AG09319 (cell line): Measurements from ENCODE around the gene RMI1.

Experiments
- DNase-seq: peaks from one replicate; pipeline ENCODE4 v3.0.0-alpha.2; 2010; ENCODE audit warnings: low read depth; ENCODE audit errors: extremely low read depth
- CTCF ChIP-seq: IDR thresholded peaks from 2 replicates; pipeline ENCODE4 v1.5.1; 2011; ENCODE audit warnings: low read depth, mild to moderate bottlenecking, inconsistent platforms, low read length, moderate library complexity

The RMI1 gene

GRCh38 chr9:83971485-83971884, 9.1 kb upstream of the RMI1 start:
- no peak for DNase-seq
- TF ChIP-seq CTCF, result no peak

GRCh38 chr9:83972286-83972685, 8.3 kb upstream of the RMI1 start:
- DNase-seq, result no peak
- no peak for TF ChIP-seq CTCF

- TF ChIP-seq CTCF, result no peak
- DNase-seq, result no peak
Measured at GRCh38 chr9:83975300-83975699, 5.3 kb upstream of the RMI1 start.

GRCh38 chr9:83976372-83976771, 4.2 kb upstream of the RMI1 start:
- DNase-seq, result no peak
- no peak for TF ChIP-seq CTCF

GRCh38 chr9:83977196-83977595, 3.4 kb upstream of the RMI1 start:
- DNase-seq, result no peak
- TF ChIP-seq CTCF, result no peak

GRCh38 chr9:83978992-83979811, 1.4 kb upstream of the RMI1 start:
- DNase-seq, result no peak

More at GRCh38 chr9:83978992-83979811, 1.4 kb upstream of the RMI1 start:
- no peak for TF ChIP-seq CTCF
